Loucy (cell line): ENCODE results near the gene ATXN7L1.
"Not testable (repeated sequence)": the region's sequence is repeated elsewhere in the genome, so short reads cannot be mapped to it uniquely, and the experiment has no call there.

Source experiments
- H2AFZ ChIP-seq: fragments of 200-600 bp; sonication (generic); 2 replicates; pipeline ENCODE4 v1.6.0; 2016; ENCODE audit warnings: antibody characterized with exemption, mild to moderate bottlenecking, low read length, moderate library complexity
- H3F3A ChIP-seq: fragments of 200-600 bp; 2 replicates; pipeline ENCODE4 v1.6.0; 2016; ENCODE audit warnings: antibody characterized with exemption, low read depth, mild to moderate bottlenecking
- H3K27me3 ChIP-seq: fragments of 200-600 bp; sonication (generic); 2 replicates; pipeline ENCODE4 v1.6.1; 2014; ENCODE audit warnings: low read length, mild to moderate bottlenecking; ENCODE audit not compliant: insufficient read depth, poor library complexity, severe bottlenecking
- H3K36me3 ChIP-seq: fragments of 200-600 bp; sonication (generic); 2 replicates; pipeline ENCODE4 v1.6.1; 2016; ENCODE audit warnings: low read length; ENCODE audit not compliant: insufficient read depth
- H3K4me1 ChIP-seq: fragments of 200-600 bp; sonication (generic); 2 replicates; pipeline ENCODE4 v1.5.1; 2014; ENCODE audit warnings: low read length, mild to moderate bottlenecking; ENCODE audit not compliant: insufficient read depth, poor library complexity, severe bottlenecking
- H3K4me2 ChIP-seq: fragments of 200-600 bp; sonication (generic); 2 replicates; pipeline ENCODE4 v1.6.0; 2014; ENCODE audit warnings: antibody characterized with exemption, low read length, low read depth, mild to moderate bottlenecking; ENCODE audit not compliant: poor library complexity, severe bottlenecking
- H3K4me3 ChIP-seq: fragments of 200-600 bp; sonication (generic); 2 replicates; pipeline ENCODE4 v1.5.1; 2014; ENCODE audit warnings: low read length, mild to moderate bottlenecking, mixed read lengths; ENCODE audit not compliant: poor library complexity, severe bottlenecking
- H3K79me2 ChIP-seq: fragments of 200-600 bp; sonication (generic); 2 replicates; pipeline ENCODE4 v1.6.1; 2014; ENCODE audit warnings: low read length; ENCODE audit not compliant: insufficient read depth
- H3K9ac ChIP-seq: fragments of 200-600 bp; sonication (generic); 2 replicates; pipeline ENCODE4 v1.6.0; 2014; ENCODE audit warnings: mild to moderate bottlenecking, low read depth, low read length, moderate library complexity; ENCODE audit not compliant: poor library complexity, severe bottlenecking
- H3K9me2 ChIP-seq: fragments of 200-600 bp; sonication (generic); replicated peaks from 2 replicates; pipeline ENCODE4 v1.6.1; 2016; ENCODE audit warnings: low read depth, low read length, mixed read lengths
- H3K9me3 ChIP-seq: fragments of 200-600 bp; sonication (generic); 2 replicates; pipeline ENCODE4 v1.6.1; 2014; ENCODE audit warnings: mild to moderate bottlenecking, antibody characterized with exemption, low read length, low read depth; ENCODE audit not compliant: insufficient read depth
- H4K20me1 ChIP-seq: fragments of 200-600 bp; sonication (generic); 2 replicates; pipeline ENCODE4 v1.6.0; 2014; ENCODE audit warnings: antibody characterized with exemption, low read length, mild to moderate bottlenecking; ENCODE audit not compliant: insufficient read depth, poor library complexity, severe bottlenecking
- CTCF ChIP-seq: fragments of 200-600 bp; sonication (generic); conservative IDR thresholded peaks from 2 replicates; pipeline ENCODE4 v1.5.1; 2014; ENCODE audit warnings: mild to moderate bottlenecking, antibody characterized with exemption, low read length
- EZH2phosphoT487 ChIP-seq: fragments of 200-600 bp; IDR thresholded peaks from 2 replicates; pipeline ENCODE4 v1.6.1; 2018; ENCODE audit warnings: antibody characterized with exemption, mild to moderate bottlenecking, moderate library complexity, borderline replicate concordance

The ATXN7L1 gene

GRCh38 chr7:105851064-105851463, 25.3 kb downstream of the ATXN7L1 start:
- H3K36me3 ChIP-seq = no peaks in the 10 kb centered on the region
- no peak overlapping the region for H2AFZ ChIP-seq
- H3K4me2 ChIP-seq = no peak overlapping the region
- H3K9ac ChIP-seq = no peak overlapping the region
- H3K9me3 ChIP-seq = no peaks in the 10 kb centered on the region
- H3K27me3 ChIP-seq = no peaks in the 10 kb centered on the region
- H3K4me3 ChIP-seq = no peak overlapping the region
- H4K20me1 ChIP-seq = no peaks in the 10 kb centered on the region
- H3K4me1 ChIP-seq = peaks cover 8% of the 10 kb centered on the region
- TF ChIP-seq CTCF (no peak), EZH2phosphoT487 (no peak)
- H3F3A ChIP-seq = no peaks in the 10 kb centered on the region
- H3K79me2 ChIP-seq = no peaks in the 10 kb centered on the region
- H3K9me2 ChIP-seq = no peaks in the 10 kb centered on the region

GRCh38 chr7:105849122-105849855, 27.1 kb downstream of the ATXN7L1 start:
- H2AFZ ChIP-seq = no peak overlapping the region
- H3K4me1 ChIP-seq = peaks cover 8% of the 10 kb centered on the region
- no peak for TF ChIP-seq CTCF
- no peak for TF ChIP-seq EZH2phosphoT487
- H3K4me2 ChIP-seq = no peak overlapping the region
- H3K4me3 ChIP-seq = no peak overlapping the region
- H3F3A ChIP-seq = no peaks in the 10 kb centered on the region
- H3K9me2 ChIP-seq = no peaks in the 10 kb centered on the region
- H3K9me3 ChIP-seq = no peaks in the 10 kb centered on the region
- no peaks in the 10 kb centered on the region for H4K20me1 ChIP-seq
- H3K79me2 ChIP-seq = no peaks in the 10 kb centered on the region
- H3K36me3 ChIP-seq = no peaks in the 10 kb centered on the region
- no peaks in the 10 kb centered on the region for H3K27me3 ChIP-seq
- no peak overlapping the region for H3K9ac ChIP-seq

GRCh38 chr7:105846404-105846803, 30.0 kb downstream of the ATXN7L1 start:
- H3K4me3 ChIP-seq = no peak overlapping the region
- no peaks in the 10 kb centered on the region for H3K9me2 ChIP-seq
- no peaks in the 10 kb centered on the region for H3K36me3 ChIP-seq
- H3F3A ChIP-seq = no peaks in the 10 kb centered on the region
- H3K4me1 ChIP-seq = peaks cover 8% of the 10 kb centered on the region
- H3K4me2 ChIP-seq = no peak overlapping the region
- no peak overlapping the region for H3K9ac ChIP-seq
- TF ChIP-seq EZH2phosphoT487 (no peak), CTCF (no peak)
- H4K20me1 ChIP-seq = no peaks in the 10 kb centered on the region
- H3K79me2 ChIP-seq = no peaks in the 10 kb centered on the region
- H3K27me3 ChIP-seq = no peaks in the 10 kb centered on the region
- H3K9me3 ChIP-seq = no peaks in the 10 kb centered on the region
- H2AFZ ChIP-seq = no peak overlapping the region

- not testable (repeated sequence) for H3K9ac ChIP-seq, H3K4me3 ChIP-seq, H3K9me2 ChIP-seq, H3K79me2 ChIP-seq, H3K9me3 ChIP-seq, H3K27me3 ChIP-seq, H3K4me2 ChIP-seq, H3F3A ChIP-seq, H2AFZ ChIP-seq, H4K20me1 ChIP-seq, H3K4me1 ChIP-seq, H3K36me3 ChIP-seq
These were observed 31.7 kb downstream of the ATXN7L1 start for GRCh38 chr7:105844681-105845080.
